K562 (cell line): Measurements from ENCODE around the gene CACNA2D2. TPM values are rescaled to one million over a fixed set of nuclear protein-coding genes. Genes with fewer than 3 reads are reported as not detected.

ENCODE experiments used
- ATAC-seq: fragments of 200-7000 bp; cut with Tn5 transposase; 3 replicates; pipeline ENCODE4 v1.9.1; 2020; ENCODE audit warnings: moderate library complexity
- BruUV-seq: library from RNA; stranded (reverse); fragments of 400-500 nt; replicated peaks from 2 replicates; lab custom pipeline; 2021; lab: Mats Ljungman, UMichigan
- CTCF ChIA-PET: fragments of 300-600 bp; formaldehyde crosslinking; extraction: SDS; loops from one replicate; lab custom pipeline; 2021; ENCODE audit warnings: low intra/inter-chr PET ratio; lab: Yijun Ruan, JAX
- POLR2A ChIA-PET: fragments of 300-600, 350-650 bp; sonication (Branson Sonifier 250); formaldehyde crosslinking; extraction: SDS; loops from one replicate; lab custom pipeline; 2021; ENCODE audit warnings: antibody characterized with exemption, inconsistent platforms; lab: Yijun Ruan, JAX
- DNase-seq, 4 experiments: peaks; one replicate each; pipeline versions ENCODE4 v3.0.0 to v3.0.0-alpha.2; 2011 to 2018; ENCODE audit warnings: low spot score in 3 of 4, mixed read lengths in 3 of 4; ENCODE audit errors: extremely low read depth in 1 of 4
- FAIRE-seq: peaks from 2 replicates; lab custom pipeline; 2011; peaks lifted over from hg19 to GRCh38; lab: Jason Lieb, UNC
- H2AFZ ChIP-seq: 2 replicates; pipeline ENCODE4 v1.6.0; 2011; ENCODE audit warnings: low read depth, low read length, control low read depth, inconsistent platforms
- H3K27ac ChIP-seq: fragments of 200-600 bp; 3 replicates; pipeline ENCODE4 v1.8.0; 2011; ENCODE audit warnings: low read depth, mild to moderate bottlenecking, control low read depth, inconsistent platforms, low read length, moderate library complexity, mixed read lengths; ENCODE audit errors: extremely low read depth
- H3K27me3 ChIP-seq, 2 experiments: fragments of 300-600 bp in 1 of 2; 2 replicates in 1 of 2; 3 replicates in 1 of 2; pipeline versions ENCODE4 v1.6.0 to v1.8.0; 2011; ENCODE audit warnings: inconsistent platforms in 2 of 2, low read length in 2 of 2, mild to moderate bottlenecking in 1 of 2, mixed read lengths in 1 of 2, moderate library complexity in 1 of 2; ENCODE audit not compliant: control insufficient read depth in 2 of 2, insufficient read depth in 2 of 2
- H3K36me3 ChIP-seq: fragments of 300-600 bp; 3 replicates; pipeline ENCODE4 v1.8.0; 2011; ENCODE audit warnings: mild to moderate bottlenecking, low read length, inconsistent platforms; ENCODE audit not compliant: control insufficient read depth, insufficient read depth
- H3K4me1 ChIP-seq, 2 experiments: fragments of 200-600 bp in 1 of 2; replicated peaks in 1 of 2; 2 replicates in 1 of 2; 3 replicates in 1 of 2; pipeline versions ENCODE4 v1.5.1 to v1.8.0; 2011; ENCODE audit warnings: inconsistent platforms in 2 of 2, low read length in 2 of 2, mild to moderate bottlenecking in 1 of 2, mixed read lengths in 1 of 2, moderate library complexity in 1 of 2; ENCODE audit not compliant: control insufficient read depth in 2 of 2, insufficient read depth in 2 of 2
- H3K4me2 ChIP-seq: 2 replicates; pipeline ENCODE4 v1.6.1; 2011; ENCODE audit warnings: low read length, control low read depth, inconsistent platforms, mixed read lengths; ENCODE audit not compliant: insufficient read depth
- H3K4me3 ChIP-seq: fragments of 200-600 bp; sonication (generic), shearing (Covaris generic); 2 replicates; pipeline ENCODE4 v1.5.1; 2016; ENCODE audit warnings: control low read depth, inconsistent platforms
- H3K79me2 ChIP-seq: fragments of 200-600 bp; 3 replicates; pipeline ENCODE4 v1.8.0; 2011; ENCODE audit warnings: low read length, inconsistent platforms; ENCODE audit not compliant: control insufficient read depth, insufficient read depth
- H3K9ac ChIP-seq, 2 experiments: 2 replicates each; pipeline versions ENCODE4 v1.6.0 to v1.6.1; 2011; ENCODE audit warnings: low read depth in 2 of 2, low read length in 2 of 2, control low read depth in 1 of 2, inconsistent platforms in 1 of 2, mild to moderate bottlenecking in 1 of 2, mixed read lengths in 1 of 2; ENCODE audit not compliant: insufficient read depth in 1 of 2
- H3K9me1 ChIP-seq: one replicate; pipeline ENCODE4 v1.6.0; 2011; ENCODE audit warnings: inconsistent platforms, mild to moderate bottlenecking, low read length, moderate library complexity; ENCODE audit not compliant: control insufficient read depth, insufficient read depth
- H3K9me3 ChIP-seq: replicated peaks from 2 replicates; pipeline ENCODE4 v1.5.1; 2011; ENCODE audit warnings: low read depth, low read length, inconsistent platforms; ENCODE audit not compliant: control insufficient read depth, insufficient read depth
- H4K20me1 ChIP-seq: replicated peaks from 2 replicates; pipeline ENCODE4 v1.6.1; 2011; ENCODE audit warnings: low read length, inconsistent platforms, mixed read lengths; ENCODE audit not compliant: control insufficient read depth, insufficient read depth
- ARID1B ChIP-seq: fragments of 450-650 bp; IDR thresholded peaks from 2 replicates; pipeline ENCODE4 v1.6.1; 2016; ENCODE audit warnings: antibody characterized with exemption, mild to moderate bottlenecking, inconsistent platforms
- CTCF ChIP-seq, 3 experiments: IDR thresholded peaks in 2 of 3; conservative IDR thresholded peaks in 1 of 3; 2 replicates each; pipeline ENCODE4 v1.5.1; 2011 to 2012; ENCODE audit warnings: low read length in 3 of 3, mild to moderate bottlenecking in 3 of 3, control low read depth in 2 of 3, improper control_type of control experiment in 1 of 3, inconsistent platforms in 1 of 3, low read depth in 1 of 3, mixed read lengths in 1 of 3, moderate library complexity in 1 of 3; ENCODE audit not compliant: insufficient read depth in 2 of 3
- HEY1 ChIP-seq: fragments of 250-450 bp; sonication (Bioruptor Pico); IDR thresholded peaks from 2 replicates; pipeline ENCODE4 v1.5.0; 2020; ENCODE audit warnings: mild to moderate bottlenecking, moderate library complexity, borderline replicate concordance
- HNRNPL ChIP-seq: fragments of 200-400 bp; formaldehyde crosslinking; IDR thresholded peaks from 2 replicates; pipeline ENCODE4 v1.6.1; 2017; ENCODE audit warnings: low read depth, mild to moderate bottlenecking, low read length
- KDM2B ChIP-seq: fragments of 250-450 bp; sonication (Bioruptor Pico); IDR thresholded peaks from 2 replicates; pipeline ENCODE4 v1.8.0; 2021; ENCODE audit warnings: mild to moderate bottlenecking, moderate library complexity
- NKRF ChIP-seq: fragments of 450-650 bp; IDR thresholded peaks from 2 replicates; pipeline ENCODE4 v1.6.1; 2016; ENCODE audit warnings: borderline replicate concordance
- NR2C2 ChIP-seq, 2 experiments: fragments of 200-800 bp in 1 of 2; sonication (Bioruptor generic) in 1 of 2; sonication (generic) in 1 of 2; formaldehyde crosslinking in 1 of 2; IDR thresholded peaks; 2 replicates each; pipeline versions ENCODE4 v1.6.1 to v1.8.0; 2016 to 2022; ENCODE audit warnings: mild to moderate bottlenecking in 1 of 2, missing compliant biosample characterization in 1 of 2, missing genetic modification characterization in 1 of 2, missing genetic modification reagents in 1 of 2
- NR2F6 ChIP-seq: fragments of 450-650 bp; formaldehyde crosslinking; IDR thresholded peaks from 2 replicates; pipeline ENCODE4 v1.4.0; 2020; ENCODE audit warnings: mild to moderate bottlenecking
- SAFB ChIP-seq: fragments of 200-400 bp; formaldehyde crosslinking; IDR thresholded peaks from 2 replicates; pipeline ENCODE4 v1.6.1; 2017; ENCODE audit warnings: low read depth, low read length, borderline replicate concordance
- SIN3A ChIP-seq, 2 experiments: fragments of 150-350 bp in 1 of 2; IDR thresholded peaks; 2 replicates each; pipeline ENCODE4 v1.6.1; 2011 to 2016; ENCODE audit warnings: borderline replicate concordance in 2 of 2, low read depth in 2 of 2, low read length in 2 of 2, mild to moderate bottlenecking in 2 of 2, moderate library complexity in 2 of 2; ENCODE audit not compliant: control insufficient read depth in 1 of 2
- UBTF ChIP-seq, 2 experiments: IDR thresholded peaks; 2 replicates each; pipeline ENCODE4 v1.6.1; 2012; ENCODE audit warnings: improper control_type of control experiment in 2 of 2, low read depth in 2 of 2, low read length in 2 of 2, borderline replicate concordance in 1 of 2
- ZNF175 ChIP-seq: fragments of 200-800 bp; sonication (Bioruptor generic); IDR thresholded peaks from 2 replicates; pipeline ENCODE4 v1.6.1; 2016; ENCODE audit warnings: low read depth, mild to moderate bottlenecking, missing genetic modification characterization, missing compliant biosample characterization
- ZNF707 ChIP-seq: fragments of 250-450 bp; sonication (Bioruptor Pico); conservative IDR thresholded peaks from 2 replicates; pipeline ENCODE4 v1.8.0; 2022; ENCODE audit warnings: inconsistent platforms, mild to moderate bottlenecking, moderate library complexity
- WGBS: fragments of 100-300 bp; shearing (Covaris generic); methylation state at CpG from one replicate; pipeline ENCODE4 v1.1.6; 2016; ENCODE audit warnings: low coverage, mixed read lengths; ENCODE audit not compliant: insufficient coverage; ENCODE audit errors: missing lambda C conversion rate; 5-methylcytosine and 5-hydroxymethylcytosine counted together
- in situ Hi-C: fragments of 300-500 bp; cut with MboI; formaldehyde crosslinking; loops from 4 replicates; pipeline ENCODE4 v1.15.0; 2018; ENCODE audit warnings: inconsistent platforms, mixed read lengths
- intact Hi-C: fragments of 100-400 bp; cut with micrococcal nuclease; formaldehyde crosslinking; loops from 2 replicates; pipeline ENCODE4 v1.14.2; 2022
- polyA plus RNA-seq, 8 experiments: library from polyadenylated mRNA; depleted of rRNA in 4 of 8; stranded (reverse) in 5 of 8; unstranded in 3 of 8; fragments of >200 nt; fragmentation: Nextera tagmentation in 2 of 8; fragmentation: Illumina TruSeq in 1 of 8; extraction: Ambion mirVana in 2 of 8; extraction: Trizol in 1 of 8; gene quantifications; 2 replicates each; pipeline versions ENCODE4 v1.2.1 to v1.2.3, GENCODE V29; 2011 to 2014; ENCODE audit warnings: inconsistent platforms in 1 of 8, missing spikeins in 1 of 8
- total RNA-seq, 7 experiments: library from RNA; depleted of rRNA in 6 of 7; stranded (reverse); fragments of >200 nt in 6 of 7; fragmentation: Illumina TruSeq in 2 of 7; extraction: Trizol in 2 of 7; gene quantifications; 2 replicates each; pipeline versions ENCODE4 v1.2.1 to v1.2.3, GENCODE V29; 2011 to 2021; ENCODE audit warnings: low replicate concordance in 1 of 7

The CACNA2D2 gene
- total and polyA plus RNA-seq, 9 of the 15 experiments (the other 6 are each of a cell fraction or from before 2014, with no cell fraction given) = 0.11 to 0.58 (median 0.36) TPM; not detected in 2

- ATAC-seq (no peak), DNase-seq (peak in 2 of 4 experiments; percentile 16 to 18), FAIRE-seq (no peak)
- H3K27ac ChIP-seq = no peak overlapping the region
- no peak overlapping the region for H3K4me3 ChIP-seq
- no peak overlapping the region for H2AFZ ChIP-seq
- H4K20me1 ChIP-seq = no peaks in the 10 kb centered on the region
- H3K9me3 ChIP-seq = no peaks in the 10 kb centered on the region
- CTCF ChIA-PET = no interaction called here
- intact Hi-C loops = no loop called here
- H3K9ac ChIP-seq = no peak overlapping the region
- no peaks in the 10 kb centered on the region for H3K36me3 ChIP-seq
- no peaks in the 10 kb centered on the region for H3K79me2 ChIP-seq
- H3K4me1 ChIP-seq = no peaks in the 10 kb centered on the region; a peak in 1 of 5 replicates
- H3K4me2 ChIP-seq = no peak overlapping the region
- POLR2A ChIA-PET = no interaction called here
- in situ Hi-C loops = no loop called here
- no peaks in the 10 kb centered on the region for H3K9me1 ChIP-seq
- 6% methylated on average over 5 of the region's 11 CpGs for WGBS
- BruUV-seq = no TSS peak
- H3K27me3 ChIP-seq = peaks cover 0 to 30% of the 10 kb centered on the region in 2 experiments; a peak in 2 of 5 replicates
- TF ChIP-seq SIN3A (IDR thresholded peaks at IDR 0.05; ENCODE audit: borderline replicate concordance in 2 of 2, control insufficient read depth in 1 of 2, low read depth in 2 of 2, low read length in 2 of 2) (no peak), ARID1B (no peak), UBTF (IDR thresholded peaks at IDR 0.05; ENCODE audit: borderline replicate concordance in 1 of 2, low read depth in 2 of 2, low read length in 2 of 2) (no peak), NR2F6 (CRISPR knock-in tag) (no peak), ZNF707 (no peak), HEY1 (CRISPR knock-in tag) (no peak), KDM2B (CRISPR knock-in tag) (no peak), ZNF175 (no peak), CTCF (IDR thresholded peaks at IDR 0.05 in 2 of 3, conservative IDR thresholded peaks at IDR 0.05 in 1 of 3; ENCODE audit: insufficient read depth in 2 of 3, low read depth in 1 of 3, low read length in 3 of 3) (no peak), NKRF (no peak), SAFB (no peak), HNRNPL (no peak), NR2C2 (CRISPR knock-in tag; IDR thresholded peaks at IDR 0.05) (no peak), NR2C2 (tag; IDR thresholded peaks at IDR 0.05) (no peak)
Measured at GRCh38 chr3:50412231-50412754, 91.1 kb downstream of the CACNA2D2 start.
